Stimulated activated CD8-positive, alpha-beta memory T cell treated with anti-CD3 and anti-CD28 coated beads, Interleukin-2, amount 100 ng/mL, for 1 hour (primary cell): ENCODE results near the gene CEMP1.
"Not testable (repeated sequence)": the region's sequence is repeated elsewhere in the genome, so short reads cannot be mapped to it uniquely, and the experiment has no call there.

ENCODE experiments used
- DNase-seq, 2 donors: peaks; one replicate each; pipeline ENCODE4 v3.0.0-alpha.2; 2020; ENCODE audit warnings: low read depth in 2 of 2

CEMP1 gene

DNA sequence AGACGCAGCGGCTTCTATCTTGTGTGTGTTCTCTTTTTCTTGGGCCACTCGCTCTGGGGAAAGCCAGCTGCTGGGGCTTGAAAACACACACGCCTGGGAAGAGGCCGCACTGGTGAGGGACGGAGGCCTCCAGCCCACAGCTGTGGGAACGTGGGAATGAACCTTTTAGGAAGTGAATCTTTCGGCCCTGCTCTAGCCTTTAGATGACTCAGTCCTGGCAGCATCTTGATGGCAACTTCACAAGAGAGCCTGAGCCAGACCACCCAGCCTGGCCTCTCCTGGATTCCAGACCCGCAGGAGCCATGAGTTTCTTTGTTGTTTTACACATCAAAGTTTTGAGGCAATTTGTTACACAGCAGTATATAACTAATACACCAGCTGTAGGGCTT is 4.4 kb upstream of the CEMP1 start:
- no peak for DNase-seq

DNA sequence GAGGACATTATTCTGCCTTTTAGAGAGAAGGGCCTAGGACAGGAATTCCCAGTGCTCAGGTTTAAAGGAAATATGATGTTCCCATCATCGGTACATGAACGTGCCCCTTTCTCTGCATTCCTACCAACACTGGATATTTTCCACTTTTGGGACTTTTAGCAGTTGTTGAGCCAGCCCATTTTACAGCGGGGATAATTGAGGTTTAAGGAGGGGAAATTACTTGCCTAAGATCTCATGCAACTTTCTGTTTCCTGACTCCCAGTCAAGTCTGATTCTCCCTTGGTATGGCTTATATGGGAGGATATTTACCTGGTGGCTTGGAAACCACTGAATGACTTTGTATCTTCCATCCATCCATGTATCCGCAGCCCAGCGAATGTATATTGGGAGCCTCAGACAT is 3.1 kb upstream of the CEMP1 start:
- not testable (repeated sequence) for DNase-seq

DNA sequence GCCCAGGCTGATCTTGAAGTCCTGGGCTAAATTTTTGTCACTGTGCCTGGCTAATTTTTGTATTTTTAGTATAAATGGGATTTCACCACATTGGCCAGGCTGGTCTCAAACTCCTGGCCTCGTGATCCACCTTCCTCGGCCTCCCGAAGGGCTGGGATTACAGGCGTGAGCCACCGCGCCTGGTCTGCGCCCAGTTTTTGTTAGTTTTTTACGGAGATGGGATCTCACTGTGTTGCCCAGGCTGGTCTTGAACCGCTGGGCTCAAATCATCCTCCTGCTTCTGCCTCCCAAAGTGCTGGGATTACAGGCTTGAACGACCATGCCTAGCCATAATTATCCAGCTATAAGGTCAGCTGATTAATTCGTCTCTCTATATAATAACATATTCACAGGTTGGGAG is 2.7 kb upstream of the CEMP1 start:
- no peak for DNase-seq

GRCh38 chr16:2533142-2533755 is 2.0 kb upstream of the CEMP1 start:
- not testable (repeated sequence) for DNase-seq

DNA sequence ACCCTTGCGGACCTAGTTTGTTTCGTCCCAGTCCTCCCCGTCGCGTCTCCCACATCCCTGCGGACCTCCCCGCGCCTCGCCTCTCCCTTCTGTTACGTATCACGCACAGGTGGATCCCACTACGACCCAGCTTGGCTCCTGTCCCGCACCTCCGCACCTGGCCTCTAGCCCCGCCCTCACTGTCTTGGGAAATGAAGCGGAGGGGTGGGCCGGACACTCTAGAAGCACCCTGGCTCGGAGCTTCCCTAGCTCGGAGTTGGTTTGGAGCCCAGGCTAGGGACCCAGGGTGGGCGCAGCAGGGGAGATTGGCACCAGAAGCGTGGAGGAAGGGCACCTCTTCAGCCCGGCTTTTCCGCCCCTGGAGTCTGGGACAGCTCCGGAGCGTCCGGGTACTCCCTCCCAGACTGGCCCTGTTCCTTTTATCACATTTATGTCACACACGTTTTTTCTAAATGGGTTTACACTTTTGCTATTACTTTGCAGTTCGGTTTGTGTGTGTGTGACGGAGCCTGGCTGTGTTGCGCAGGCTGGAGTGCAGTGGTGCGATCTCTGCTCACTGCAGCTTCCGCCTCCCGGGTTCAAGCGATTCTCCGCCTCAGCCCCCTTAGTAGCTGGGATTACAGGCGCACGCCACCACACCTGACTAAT is 1.4 kb upstream of the CEMP1 start:
- DNase-seq = no peak

DNA sequence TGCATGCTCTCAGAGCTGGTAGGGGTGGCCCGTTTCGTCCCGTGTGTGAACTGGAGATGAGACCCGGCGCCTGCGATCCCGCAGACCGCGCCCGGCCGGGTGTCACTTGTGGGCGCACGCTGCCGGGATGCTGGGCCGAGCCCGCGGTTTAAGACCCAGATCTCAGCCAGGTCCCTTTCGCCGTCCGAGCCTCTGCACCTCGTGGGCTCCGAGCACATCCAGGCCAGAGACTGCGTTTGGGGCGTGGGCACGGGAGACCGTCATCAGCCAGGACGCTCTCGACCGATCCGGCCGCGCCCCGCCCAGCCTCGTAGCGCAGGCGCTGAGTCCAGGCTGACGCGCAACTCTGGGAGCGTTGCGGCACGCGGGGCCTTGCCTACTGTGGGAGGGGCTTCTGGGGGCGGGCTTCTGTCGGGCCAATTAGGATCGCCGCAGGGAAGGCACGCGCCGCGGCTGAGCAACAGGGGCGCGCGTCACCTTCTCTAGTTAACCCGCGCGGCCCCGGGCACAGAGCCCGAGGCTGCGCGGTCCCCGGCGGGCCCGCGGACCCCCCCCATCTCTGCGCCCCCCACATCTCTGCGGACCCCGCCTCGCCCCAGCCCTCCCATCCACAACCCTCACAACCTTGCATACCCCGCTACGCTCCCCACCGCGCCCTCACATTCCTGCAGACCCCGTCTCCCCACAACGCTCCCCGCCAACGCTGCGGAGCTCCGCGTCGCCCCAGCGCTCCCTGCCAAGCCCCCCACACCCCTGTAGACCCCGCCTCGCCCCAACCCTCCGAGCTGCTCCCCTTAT is 687 bp upstream of the CEMP1 start:
- DNase-seq = peak; percentile 90 to 96

DNA sequence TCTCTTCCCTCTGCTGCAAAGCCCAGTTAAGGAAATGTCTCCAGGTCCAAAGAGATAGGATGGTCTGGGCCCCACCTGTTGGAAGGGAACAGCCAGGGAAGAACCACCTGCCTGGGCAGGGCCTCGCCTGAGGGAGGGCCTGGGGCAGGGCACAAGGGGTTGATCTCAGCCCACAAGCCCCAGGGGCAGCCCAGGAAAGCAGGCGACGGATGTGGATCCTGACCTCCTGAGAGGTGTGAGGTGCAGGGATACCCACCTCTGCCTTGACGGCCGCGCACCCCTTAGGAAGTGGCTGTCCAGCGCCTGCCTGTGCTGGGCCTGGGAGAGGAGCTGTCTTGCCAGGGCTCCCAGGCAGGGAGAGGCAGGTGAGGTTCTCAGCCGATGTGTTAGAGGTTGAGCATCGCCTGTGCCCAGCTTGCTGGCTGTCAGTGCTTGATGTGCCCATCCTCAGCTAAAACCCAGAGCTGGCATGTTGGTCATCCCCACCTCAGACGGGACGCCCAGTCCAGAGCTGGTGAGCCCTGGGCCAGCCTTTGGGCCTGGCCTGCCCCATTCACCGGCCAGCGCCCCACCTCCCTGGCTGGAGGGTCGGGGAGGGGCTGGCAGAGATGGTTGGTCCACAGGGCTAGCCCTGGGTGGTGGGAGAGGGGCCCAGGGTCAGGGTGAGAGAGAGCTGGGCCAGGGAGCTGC is 434 bp downstream of the CEMP1 start:
- no peak for DNase-seq

- DNase-seq = no peak
Measured at GRCh38 chr16:2529961-2530628, 1.1 kb downstream of the CEMP1 start.

DNA sequence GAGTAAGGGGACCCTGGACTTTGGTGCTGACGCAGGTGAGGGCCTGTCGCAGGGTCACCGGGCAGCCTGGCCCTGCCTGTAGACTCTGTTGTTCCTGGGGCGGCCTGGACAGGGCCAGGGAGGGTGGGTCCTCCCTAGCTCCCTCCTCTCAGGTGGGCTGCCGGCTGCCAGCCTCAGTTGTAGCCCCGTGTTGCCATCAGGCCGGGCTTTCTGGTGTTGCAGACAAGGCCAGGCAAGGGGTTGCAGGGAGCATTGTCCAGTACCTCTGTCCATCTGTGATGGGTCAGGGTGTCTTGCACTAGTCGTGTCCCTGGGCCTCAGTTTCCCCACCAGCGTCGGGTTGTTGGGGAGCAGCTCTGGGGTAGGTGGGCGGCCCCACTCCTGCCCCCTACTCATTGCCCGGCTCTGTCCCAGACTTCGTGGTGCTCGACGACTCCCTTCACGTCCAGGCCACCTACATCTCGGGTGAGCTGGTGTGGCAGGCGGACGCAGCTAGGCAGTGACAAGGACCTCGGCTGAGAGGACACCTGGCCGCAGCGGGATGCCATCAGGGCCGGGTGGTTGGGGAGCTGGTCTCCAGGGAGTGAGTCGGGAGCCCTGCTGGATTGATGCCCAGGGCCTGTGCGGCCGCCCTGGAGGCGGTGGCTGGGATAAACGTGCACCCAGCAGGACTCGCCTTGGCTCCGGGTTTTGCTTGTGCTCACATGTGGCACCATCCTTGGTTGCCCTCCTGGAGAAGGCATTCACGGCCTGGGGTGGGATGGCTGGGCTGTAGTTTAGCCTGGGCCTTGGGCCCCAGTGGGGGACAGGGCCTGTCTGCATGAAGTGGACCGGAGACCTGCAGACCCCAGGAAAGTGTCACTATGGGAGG is 1.9 kb downstream of the CEMP1 start:
- no peak for DNase-seq

GRCh38 chr16:2528161-2529060 is 2.8 kb downstream of the CEMP1 start:
- DNase-seq = no peak

GRCh38 chr16:2527784-2528100 is 3.5 kb downstream of the CEMP1 start:
- no peak for DNase-seq

- no peak for DNase-seq
Measured at GRCh38 chr16:2527071-2527783, 4.0 kb downstream of the CEMP1 start.

GRCh38 chr16:2526135-2526534 is 5.1 kb downstream of the CEMP1 start:
- no peak for DNase-seq

DNA sequence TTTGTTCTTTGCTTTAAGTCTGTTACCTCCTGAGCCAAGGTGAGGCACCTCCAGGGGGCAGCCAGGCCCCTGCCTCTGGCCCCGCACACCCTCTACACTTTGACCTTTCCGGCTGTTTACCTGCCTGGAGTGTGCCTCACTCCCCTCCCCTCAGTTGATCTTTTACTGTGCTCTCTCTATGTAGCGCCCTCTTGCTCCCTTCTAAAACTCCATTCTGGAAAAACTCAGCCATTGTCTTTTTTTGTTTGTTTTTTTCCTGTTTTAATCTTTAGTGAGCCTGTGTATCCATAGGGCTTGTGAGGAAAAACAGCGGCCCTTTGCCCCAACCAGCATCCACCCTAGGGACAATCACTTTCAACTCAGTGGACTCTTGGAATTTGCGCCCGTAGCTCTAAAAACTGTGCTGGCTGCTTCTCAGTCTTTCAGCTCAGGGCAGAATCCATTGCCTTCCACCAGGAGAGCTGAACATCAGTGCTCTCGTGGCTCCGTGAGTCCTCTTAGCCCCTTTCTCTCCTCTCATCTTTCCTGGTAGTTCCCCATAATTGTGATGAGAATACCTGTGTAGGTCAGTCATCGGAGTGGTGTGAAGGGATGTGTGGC is 6.8 kb downstream of the CEMP1 start:
- DNase-seq = no peak

DNA sequence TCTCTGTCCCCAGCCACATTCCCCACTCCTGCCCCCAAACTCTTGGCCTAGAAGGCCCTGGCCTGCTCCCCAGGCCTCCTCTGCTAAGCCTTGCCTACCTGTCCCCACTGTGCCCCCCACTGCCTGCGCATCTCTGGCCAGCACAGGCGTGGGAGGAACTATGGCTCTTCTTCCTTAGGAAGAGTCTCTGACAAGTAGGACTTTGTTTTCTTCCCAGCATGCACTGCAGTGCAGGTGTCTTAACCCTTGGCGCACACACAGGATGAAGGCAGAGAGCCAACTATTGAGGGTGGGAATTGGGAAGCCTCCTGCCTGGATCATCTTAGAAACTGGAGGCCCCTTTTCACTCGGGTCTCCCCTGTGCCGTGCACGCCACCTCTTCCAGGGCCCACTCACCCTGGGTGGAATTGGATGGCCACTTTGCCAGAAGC is 7.4 kb downstream of the CEMP1 start:
- no peak for DNase-seq

DNA sequence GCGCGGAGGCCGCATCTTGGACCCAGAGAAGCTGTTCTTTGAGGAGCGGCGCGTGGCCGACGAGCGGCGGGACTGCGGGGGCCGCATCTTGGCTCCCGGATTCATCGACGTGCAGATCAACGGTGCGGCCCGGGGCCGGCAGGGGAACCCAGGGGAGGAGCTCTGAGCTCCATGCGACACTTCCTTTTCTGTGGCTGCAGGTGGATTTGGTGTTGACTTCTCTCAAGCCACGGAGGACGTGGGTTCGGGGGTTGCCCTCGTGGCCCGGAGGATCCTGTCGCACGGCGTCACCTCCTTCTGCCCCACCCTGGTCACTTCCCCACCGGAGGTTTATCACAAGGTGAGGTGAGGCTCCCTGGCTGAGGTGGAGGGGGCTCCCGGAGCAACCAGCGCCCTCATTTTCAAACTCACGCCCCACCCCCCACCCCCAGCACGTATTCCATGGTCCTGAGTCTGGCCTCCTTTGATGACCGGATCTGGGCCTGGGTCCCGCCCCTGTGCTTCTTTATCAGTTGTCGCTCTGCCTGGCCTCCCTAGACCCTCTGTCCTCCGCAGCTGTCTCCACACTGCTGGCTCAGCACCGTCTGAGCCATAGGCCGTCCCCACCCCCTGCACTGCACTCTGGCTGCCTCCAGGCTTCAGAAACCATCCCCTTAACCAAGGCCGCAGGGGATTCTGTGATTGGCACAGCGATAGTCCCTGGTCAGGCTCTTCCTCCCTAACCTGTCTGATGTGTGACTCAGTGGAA is 10.2 kb downstream of the CEMP1 start:
- DNase-seq = no peak

DNA sequence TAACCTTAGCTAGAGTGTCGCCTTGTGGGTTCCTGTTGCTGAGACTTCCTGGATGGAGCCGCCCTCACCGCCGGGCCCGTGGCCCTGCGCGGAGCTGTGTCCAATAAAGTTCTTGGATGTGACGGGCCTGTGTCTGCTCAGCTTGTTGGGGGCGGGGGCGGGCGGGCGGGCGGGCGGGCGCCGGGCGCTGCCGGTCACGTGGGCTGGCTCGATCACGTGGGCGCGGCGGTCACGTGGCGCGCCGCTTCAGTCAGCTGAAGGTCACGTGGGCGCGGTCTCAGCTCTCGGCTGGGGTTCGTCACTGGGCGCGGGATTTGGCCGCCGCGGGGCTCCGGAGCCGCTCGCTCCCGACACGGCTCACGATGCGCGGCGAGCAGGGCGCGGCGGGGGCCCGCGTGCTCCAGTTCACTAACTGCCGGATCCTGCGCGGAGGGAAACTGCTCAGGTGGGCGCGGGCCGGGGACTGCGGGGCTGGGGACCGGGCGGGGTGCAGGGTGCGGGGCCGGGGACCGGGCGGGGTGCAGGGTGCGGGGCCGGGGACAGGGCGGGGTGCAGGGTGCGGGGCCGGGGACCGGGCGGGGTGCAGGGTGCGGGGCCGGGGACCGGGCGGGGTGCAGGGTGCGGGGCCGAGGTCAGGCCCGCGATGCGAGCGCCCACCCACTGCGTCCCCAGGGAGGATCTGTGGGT is 11.0 kb downstream of the CEMP1 start, which contains the start of gene AMDHD2:
Gene AMDHD2, plus strand, starts transcription at position 275 of the 687 bp plus-strand sequence. Its CDS starts 88 bp downstream, at position 363.
- peak; percentile 77 to 79 for DNase-seq
